OCI-LY1 (cell line): ENCODE results near the gene SYT6.

Experiments used
- EZH2 ChIP-seq: fragments of 200-600 bp; sonication (generic), shearing (Covaris generic); IDR thresholded peaks from 2 replicates; pipeline ENCODE4 v1.8.0; 2017; ENCODE audit warnings: borderline replicate concordance, mixed run types, mild to moderate bottlenecking, antibody characterized with exemption, low read length, moderate library complexity, mixed read lengths
- TF ChIP-seq, protein P1 (sequence below): fragments of 200-600 bp; sonication (generic), shearing (Covaris generic); IDR thresholded peaks from 2 replicates; pipeline ENCODE4 v1.5.1; 2017; ENCODE audit warnings: mild to moderate bottlenecking, antibody characterized with exemption, low read length, moderate library complexity, mixed read lengths

DNA sequence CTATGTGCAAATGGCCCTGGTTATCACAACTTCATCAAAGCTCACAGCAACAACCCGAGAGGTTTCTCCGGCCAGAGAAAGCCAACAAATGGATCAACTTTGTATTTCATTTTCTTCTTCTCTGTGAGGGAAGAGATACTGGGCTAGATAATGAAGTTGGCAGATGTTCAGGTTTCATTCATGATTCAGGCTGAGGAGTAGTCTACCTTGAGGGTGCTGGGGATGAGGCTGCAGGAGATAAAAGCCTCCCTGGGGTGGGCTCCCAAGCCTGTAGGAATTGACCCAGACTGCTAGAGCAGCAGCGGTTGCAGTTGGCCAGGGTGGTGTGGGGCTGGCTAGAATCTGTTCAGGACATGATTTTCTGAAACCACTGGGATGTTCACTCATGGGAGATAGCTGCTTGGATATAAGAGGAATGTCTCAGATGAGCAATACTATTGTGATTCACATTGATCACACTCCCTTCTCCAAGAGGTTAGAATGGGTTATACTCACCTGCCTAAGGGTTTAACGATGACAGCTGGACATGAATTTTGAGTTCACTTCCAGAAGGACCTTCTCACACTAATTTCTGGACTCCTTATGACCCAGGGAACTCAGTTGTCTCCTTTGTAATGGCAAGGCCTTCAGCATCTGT is 64.0 kb downstream of the SYT6 start:
- TF ChIP-seq, protein P1, sequence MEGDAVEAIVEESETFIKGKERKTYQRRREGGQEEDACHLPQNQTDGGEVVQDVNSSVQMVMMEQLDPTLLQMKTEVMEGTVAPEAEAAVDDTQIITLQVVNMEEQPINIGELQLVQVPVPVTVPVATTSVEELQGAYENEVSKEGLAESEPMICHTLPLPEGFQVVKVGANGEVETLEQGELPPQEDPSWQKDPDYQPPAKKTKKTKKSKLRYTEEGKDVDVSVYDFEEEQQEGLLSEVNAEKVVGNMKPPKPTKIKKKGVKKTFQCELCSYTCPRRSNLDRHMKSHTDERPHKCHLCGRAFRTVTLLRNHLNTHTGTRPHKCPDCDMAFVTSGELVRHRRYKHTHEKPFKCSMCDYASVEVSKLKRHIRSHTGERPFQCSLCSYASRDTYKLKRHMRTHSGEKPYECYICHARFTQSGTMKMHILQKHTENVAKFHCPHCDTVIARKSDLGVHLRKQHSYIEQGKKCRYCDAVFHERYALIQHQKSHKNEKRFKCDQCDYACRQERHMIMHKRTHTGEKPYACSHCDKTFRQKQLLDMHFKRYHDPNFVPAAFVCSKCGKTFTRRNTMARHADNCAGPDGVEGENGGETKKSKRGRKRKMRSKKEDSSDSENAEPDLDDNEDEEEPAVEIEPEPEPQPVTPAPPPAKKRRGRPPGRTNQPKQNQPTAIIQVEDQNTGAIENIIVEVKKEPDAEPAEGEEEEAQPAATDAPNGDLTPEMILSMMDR, result no peak
- TF ChIP-seq EZH2, result no peak
